Fibroblast of villous mesenchyme (primary cell): ENCODE results near the gene ELANE. TPM values are rescaled to one million over a fixed set of nuclear protein-coding genes. Genes with fewer than 3 reads are reported as not detected.
A peak's percentile ranks its signal among the peaks of the same experiment; 100 is the strongest.

Experiments used
- DNase-seq: peaks from one replicate; pipeline ENCODE4 v3.0.0-alpha.2; 2010; ENCODE audit warnings: low read depth
- H3K4me3 ChIP-seq: 2 replicates; pipeline ENCODE4 v1.5.1; 2011; ENCODE audit warnings: low read depth, mild to moderate bottlenecking, low read length
- total RNA-seq: library from RNA; depleted of rRNA; stranded (reverse); fragments of >200 nt; gene quantifications from 2 replicates; pipeline ENCODE4 v1.2.3, GENCODE V29; 2012
- TF ChIP-seq, protein P1 (sequence below): IDR thresholded peaks from 2 replicates; pipeline ENCODE4 v1.5.1; 2012; ENCODE audit warnings: low read depth, mild to moderate bottlenecking, low read length; ENCODE audit not compliant: insufficient read depth

ELANE gene
- total RNA-seq, 1 donor, result not detected

DNA sequence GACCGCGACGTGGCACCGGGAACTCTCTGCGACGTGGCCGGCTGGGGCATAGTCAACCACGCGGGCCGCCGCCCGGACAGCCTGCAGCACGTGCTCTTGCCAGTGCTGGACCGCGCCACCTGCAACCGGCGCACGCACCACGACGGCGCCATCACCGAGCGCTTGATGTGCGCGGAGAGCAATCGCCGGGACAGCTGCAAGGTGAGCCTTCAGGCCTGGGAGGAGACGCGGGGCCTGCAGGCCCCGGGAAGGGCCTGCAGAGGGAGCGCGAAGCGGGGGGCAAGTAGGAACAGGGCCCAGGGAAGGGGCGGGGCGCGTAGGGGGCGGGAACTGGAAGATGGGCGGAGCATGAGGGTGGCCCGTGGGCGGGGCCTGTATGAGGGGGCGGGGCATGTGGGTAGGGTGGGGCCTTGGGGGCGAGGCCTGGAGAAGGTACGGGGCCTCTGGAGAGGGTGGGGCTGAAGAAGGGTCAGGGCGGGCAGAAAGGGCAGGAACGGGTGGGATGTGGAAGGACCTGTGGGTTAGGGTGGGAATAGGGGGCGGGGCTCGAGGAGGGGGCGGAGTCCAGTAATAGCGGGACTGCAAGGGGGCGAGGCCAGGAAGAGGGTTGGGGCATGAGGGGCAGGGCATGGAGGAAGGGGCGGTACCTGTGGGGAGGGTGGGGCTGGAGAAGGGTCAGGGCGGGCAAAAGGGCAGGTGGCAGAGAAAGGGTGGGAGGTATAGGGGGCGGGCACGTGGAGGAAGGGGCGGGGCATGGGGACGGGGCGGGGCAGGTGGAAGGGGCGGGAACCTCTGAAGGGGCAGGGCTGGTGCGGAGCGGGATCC is 9.9 kb downstream of the ELANE start:
- DNase-seq, result no peak
- TF ChIP-seq, protein P1, sequence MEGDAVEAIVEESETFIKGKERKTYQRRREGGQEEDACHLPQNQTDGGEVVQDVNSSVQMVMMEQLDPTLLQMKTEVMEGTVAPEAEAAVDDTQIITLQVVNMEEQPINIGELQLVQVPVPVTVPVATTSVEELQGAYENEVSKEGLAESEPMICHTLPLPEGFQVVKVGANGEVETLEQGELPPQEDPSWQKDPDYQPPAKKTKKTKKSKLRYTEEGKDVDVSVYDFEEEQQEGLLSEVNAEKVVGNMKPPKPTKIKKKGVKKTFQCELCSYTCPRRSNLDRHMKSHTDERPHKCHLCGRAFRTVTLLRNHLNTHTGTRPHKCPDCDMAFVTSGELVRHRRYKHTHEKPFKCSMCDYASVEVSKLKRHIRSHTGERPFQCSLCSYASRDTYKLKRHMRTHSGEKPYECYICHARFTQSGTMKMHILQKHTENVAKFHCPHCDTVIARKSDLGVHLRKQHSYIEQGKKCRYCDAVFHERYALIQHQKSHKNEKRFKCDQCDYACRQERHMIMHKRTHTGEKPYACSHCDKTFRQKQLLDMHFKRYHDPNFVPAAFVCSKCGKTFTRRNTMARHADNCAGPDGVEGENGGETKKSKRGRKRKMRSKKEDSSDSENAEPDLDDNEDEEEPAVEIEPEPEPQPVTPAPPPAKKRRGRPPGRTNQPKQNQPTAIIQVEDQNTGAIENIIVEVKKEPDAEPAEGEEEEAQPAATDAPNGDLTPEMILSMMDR, result no peak
- H3K4me3 ChIP-seq, result no peak overlapping the region

GRCh38 chr19:862581-863314 is 10.6 kb downstream of the ELANE start:
- peak; percentile 60 for DNase-seq
- TF ChIP-seq, protein P1, result no peak
- no peak overlapping the region for H3K4me3 ChIP-seq

GRCh38 chr19:863315-863620 is 11.2 kb downstream of the ELANE start:
- H3K4me3 ChIP-seq, result no peak overlapping the region
- DNase-seq, result no peak
- TF ChIP-seq, protein P1, result no peak

GRCh38 chr19:866769-867300 is 14.7 kb downstream of the ELANE start:
- no peak for DNase-seq
- TF ChIP-seq, protein P1, result no peak
- no peak overlapping the region for H3K4me3 ChIP-seq

GRCh38 chr19:867301-867793 is 15.2 kb downstream of the ELANE start:
- TF ChIP-seq, protein P1, result no peak
- no peak for DNase-seq
- no peak overlapping the region for H3K4me3 ChIP-seq

- no peak overlapping the region for H3K4me3 ChIP-seq
- TF ChIP-seq, protein P1, result no peak
- no peak for DNase-seq
These were observed 15.9 kb downstream of the ELANE start for GRCh38 chr19:867855-868457.
